ENCODE results near the gene ATP6V1G1. TPM values are rescaled to one million over a fixed set of nuclear protein-coding genes. Genes with fewer than 3 reads are reported as not detected.

The ATP6V1G1 gene
- total RNA-seq, 4 donors from 2014 or later, result 105 to 191 (median 176) TPM

GRCh38 chr9:114553202-114553601, 34.4 kb upstream of the ATP6V1G1 start:
- no peak for ATAC-seq

GRCh38 chr9:114555696-114556095, 31.9 kb upstream of the ATP6V1G1 start:
- Histone ChIP-seq H3K4me1 (no peaks in the 10 kb centered on the region), H3K27me3 (no peaks in the 10 kb centered on the region), H3K4me3 (no peak overlapping the region), H3K27ac (no peak overlapping the region), H3K36me3 (no peaks in the 10 kb centered on the region), H3K9me3 (no peaks in the 10 kb centered on the region)
- ATAC-seq (no peak), DNase-seq (no peak)
- in situ Hi-C loops (cut with MboI; ENCODE audit: low sequenced_read_pairs in 4 of 4) (no loop called here), intact Hi-C loops (cut with DNase I; ENCODE audit: low total_unique reads) (no loop called here)
- no peak for TF ChIP-seq POLR2A (IDR thresholded peaks at IDR 0.05)
- no peak for TF ChIP-seq CTCF (IDR thresholded peaks at IDR 0.05 in 4 of 5, conservative IDR thresholded peaks at IDR 0.05 in 1 of 5)

More at GRCh38 chr9:114553202-114553601, 34.4 kb upstream of the ATP6V1G1 start:
- no peaks in the 10 kb centered on the region for H3K36me3 ChIP-seq
- in situ Hi-C loops (cut with MboI; ENCODE audit: low sequenced_read_pairs in 4 of 4), result no loop called here
- H3K4me3 ChIP-seq, result no peak overlapping the region
- no peaks in the 10 kb centered on the region for H3K9me3 ChIP-seq
- H3K27ac ChIP-seq, result no peak overlapping the region
- intact Hi-C loops (cut with DNase I; ENCODE audit: low total_unique reads), result no loop called here
- DNase-seq, result no peak
- H3K4me1 ChIP-seq, result no peaks in the 10 kb centered on the region
- H3K27me3 ChIP-seq, result no peaks in the 10 kb centered on the region
- TF ChIP-seq POLR2A (IDR thresholded peaks at IDR 0.05) (no peak), CTCF (IDR thresholded peaks at IDR 0.05 in 4 of 5, conservative IDR thresholded peaks at IDR 0.05 in 1 of 5) (no peak)

DNA sequence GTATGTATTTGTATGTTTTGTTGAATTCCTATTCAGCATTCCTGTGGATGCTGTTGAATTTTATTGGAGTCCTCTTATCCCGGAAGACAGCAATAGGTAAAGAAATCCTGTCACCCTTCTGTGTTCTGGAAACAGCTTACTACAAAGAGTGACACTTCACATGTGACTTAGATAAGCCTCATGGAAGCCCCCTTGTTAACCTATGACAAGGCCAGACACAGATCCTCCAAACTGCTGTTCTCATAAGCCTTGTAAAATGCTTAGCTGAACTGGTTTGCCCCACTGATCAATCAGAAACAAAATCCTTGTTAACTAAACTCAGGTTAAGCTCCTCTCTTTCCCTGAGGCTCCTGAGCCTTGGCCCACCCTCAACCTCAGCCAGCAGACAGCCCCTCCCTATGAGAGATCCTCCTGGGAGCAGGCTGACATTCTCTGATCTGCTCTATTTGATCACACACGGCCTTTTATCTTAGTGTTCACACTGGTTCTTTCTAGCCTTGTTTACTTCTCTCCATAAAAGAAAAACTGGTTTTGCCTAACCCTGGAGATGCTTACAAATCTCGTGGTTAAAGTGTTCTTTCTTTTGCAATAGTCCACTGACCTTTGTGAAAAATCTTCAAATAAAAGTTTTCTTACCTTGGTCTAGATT, 29.4 kb upstream of the ATP6V1G1 start:
- intact Hi-C loops (cut with DNase I; ENCODE audit: low total_unique reads) (no loop called here), in situ Hi-C loops (cut with MboI; ENCODE audit: low sequenced_read_pairs in 4 of 4) (no loop called here)
- H3K27ac ChIP-seq, result no peak overlapping the region
- ATAC-seq, result no peak
- no peak overlapping the region for H3K4me3 ChIP-seq
- no peak for DNase-seq
- H3K9me3 ChIP-seq, result no peaks in the 10 kb centered on the region
- H3K36me3 ChIP-seq, result no peaks in the 10 kb centered on the region
- H3K4me1 ChIP-seq, result no peaks in the 10 kb centered on the region
- no peaks in the 10 kb centered on the region for H3K27me3 ChIP-seq
- TF ChIP-seq POLR2A (IDR thresholded peaks at IDR 0.05) (no peak), CTCF (IDR thresholded peaks at IDR 0.05 in 4 of 5, conservative IDR thresholded peaks at IDR 0.05 in 1 of 5) (no peak)

- intact Hi-C loops (cut with DNase I; ENCODE audit: low total_unique reads), result no loop called here
These were observed 27.6 kb upstream of the ATP6V1G1 start for GRCh38 chr9:114559830-114560513.

More at GRCh38 chr9:114559830-114560513, 27.6 kb upstream of the ATP6V1G1 start:
- TF ChIP-seq CTCF (IDR thresholded peaks at IDR 0.05 in 4 of 5, conservative IDR thresholded peaks at IDR 0.05 in 1 of 5) (no peak), POLR2A (IDR thresholded peaks at IDR 0.05) (no peak)
- Histone ChIP-seq H3K36me3 (no peaks in the 10 kb centered on the region), H3K9me3 (no peaks in the 10 kb centered on the region), H3K27me3 (no peaks in the 10 kb centered on the region), H3K27ac (no peak overlapping the region), H3K4me3 (no peak overlapping the region), H3K4me1 (no peaks in the 10 kb centered on the region)
- no peak for ATAC-seq
- no peak for DNase-seq
- in situ Hi-C loops (cut with MboI; ENCODE audit: low sequenced_read_pairs in 4 of 4), result no loop called here
